GM12874 (cell line): ENCODE measurements around the gene NSF.

Experiments
- TF ChIP-seq, protein P1 (sequence below): IDR thresholded peaks from 2 replicates; pipeline ENCODE4 v1.5.1; 2011; ENCODE audit warnings: low read depth, mild to moderate bottlenecking, control low read depth, low read length, moderate library complexity; ENCODE audit not compliant: insufficient read depth

Gene NSF

DNA sequence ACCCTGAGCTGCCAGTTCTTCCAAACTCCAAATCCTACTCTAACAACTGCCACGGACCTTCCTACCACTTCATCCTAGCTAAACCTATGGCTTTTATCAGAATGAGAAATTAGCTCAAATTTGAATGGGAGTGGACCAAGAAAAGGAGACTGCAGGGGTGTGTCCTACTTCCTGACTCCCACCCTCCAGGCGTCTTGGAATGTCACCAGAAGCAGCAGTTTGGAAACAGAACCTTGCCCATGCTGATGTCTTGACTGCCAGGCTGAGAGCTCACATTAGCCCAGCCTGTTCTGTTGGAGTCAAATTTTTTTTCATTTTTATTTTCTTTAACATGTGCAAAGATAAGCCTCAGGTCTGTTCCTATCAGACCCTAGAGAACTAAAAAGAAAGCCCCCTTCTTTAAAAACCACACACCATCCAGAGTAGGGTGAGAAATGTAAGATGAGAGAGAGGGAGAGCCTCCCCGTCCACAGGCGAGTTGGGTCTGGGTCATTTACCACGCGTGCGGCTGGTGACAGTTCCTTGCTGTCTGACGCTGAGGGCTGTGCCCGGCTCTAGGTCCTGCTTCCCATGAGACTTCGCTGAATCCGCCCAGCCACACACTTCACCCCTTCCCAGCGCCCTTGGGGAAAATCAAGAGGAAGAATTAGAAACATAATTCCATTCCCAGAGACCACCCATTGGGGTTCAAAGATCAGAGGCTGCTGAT, 173.7 kb downstream of the NSF start:
- TF ChIP-seq, protein P1, sequence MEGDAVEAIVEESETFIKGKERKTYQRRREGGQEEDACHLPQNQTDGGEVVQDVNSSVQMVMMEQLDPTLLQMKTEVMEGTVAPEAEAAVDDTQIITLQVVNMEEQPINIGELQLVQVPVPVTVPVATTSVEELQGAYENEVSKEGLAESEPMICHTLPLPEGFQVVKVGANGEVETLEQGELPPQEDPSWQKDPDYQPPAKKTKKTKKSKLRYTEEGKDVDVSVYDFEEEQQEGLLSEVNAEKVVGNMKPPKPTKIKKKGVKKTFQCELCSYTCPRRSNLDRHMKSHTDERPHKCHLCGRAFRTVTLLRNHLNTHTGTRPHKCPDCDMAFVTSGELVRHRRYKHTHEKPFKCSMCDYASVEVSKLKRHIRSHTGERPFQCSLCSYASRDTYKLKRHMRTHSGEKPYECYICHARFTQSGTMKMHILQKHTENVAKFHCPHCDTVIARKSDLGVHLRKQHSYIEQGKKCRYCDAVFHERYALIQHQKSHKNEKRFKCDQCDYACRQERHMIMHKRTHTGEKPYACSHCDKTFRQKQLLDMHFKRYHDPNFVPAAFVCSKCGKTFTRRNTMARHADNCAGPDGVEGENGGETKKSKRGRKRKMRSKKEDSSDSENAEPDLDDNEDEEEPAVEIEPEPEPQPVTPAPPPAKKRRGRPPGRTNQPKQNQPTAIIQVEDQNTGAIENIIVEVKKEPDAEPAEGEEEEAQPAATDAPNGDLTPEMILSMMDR = no peak

DNA sequence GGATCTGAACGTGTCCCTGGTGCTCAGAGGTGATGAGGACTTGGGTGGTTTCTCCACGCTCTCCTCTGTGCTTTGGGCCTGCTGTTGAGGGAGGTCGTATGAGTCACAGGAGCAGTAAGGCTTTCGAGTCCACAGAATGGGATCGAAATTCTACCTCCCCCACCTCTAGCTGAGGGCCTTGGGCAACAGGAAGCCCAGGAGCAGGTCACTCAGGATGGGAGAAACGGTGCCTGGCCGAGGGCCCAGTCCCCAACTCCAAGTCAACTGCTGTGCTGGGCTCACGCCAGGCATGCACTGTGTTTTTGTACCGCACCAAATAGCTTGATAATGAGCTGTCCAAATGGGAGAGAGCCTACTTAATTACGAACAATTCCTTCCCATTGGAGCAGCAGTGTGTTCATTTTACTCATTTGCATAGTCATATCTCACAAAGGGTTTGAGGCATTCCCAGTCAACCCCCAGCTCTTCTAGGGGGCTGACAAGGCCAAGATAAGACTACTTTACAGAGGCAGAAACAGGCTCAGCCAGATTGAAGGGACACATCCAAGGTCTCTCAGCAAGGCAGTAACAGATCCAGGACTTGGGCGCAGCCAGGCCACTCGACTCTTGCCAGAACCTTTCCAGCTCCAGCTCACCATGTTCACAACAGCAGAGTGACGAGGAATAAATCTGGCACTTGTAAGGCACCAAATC, 174.4 kb downstream of the NSF start:
- TF ChIP-seq, protein P1 = no peak

DNA sequence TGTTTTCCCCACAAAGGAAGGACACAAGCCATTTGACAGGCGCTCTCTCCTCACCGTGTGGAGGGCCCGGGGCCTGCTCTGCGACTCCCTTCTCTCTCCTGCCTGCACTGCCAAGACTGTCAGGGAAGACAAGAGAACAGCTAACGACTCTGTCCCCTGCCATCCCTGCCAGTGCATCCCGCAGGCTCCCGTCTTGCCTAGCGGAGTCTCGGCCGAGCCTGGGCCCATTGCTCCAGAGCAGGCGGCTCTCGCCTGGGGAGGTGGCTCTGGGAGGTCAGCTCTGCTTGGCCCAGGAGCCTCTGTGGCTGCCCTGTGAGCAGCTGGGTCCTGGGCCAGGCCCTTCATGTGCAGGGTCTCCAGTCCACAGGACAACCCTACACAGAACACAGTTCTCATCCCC, 175.0 kb downstream of the NSF start:
- TF ChIP-seq, protein P1 = no peak

DNA sequence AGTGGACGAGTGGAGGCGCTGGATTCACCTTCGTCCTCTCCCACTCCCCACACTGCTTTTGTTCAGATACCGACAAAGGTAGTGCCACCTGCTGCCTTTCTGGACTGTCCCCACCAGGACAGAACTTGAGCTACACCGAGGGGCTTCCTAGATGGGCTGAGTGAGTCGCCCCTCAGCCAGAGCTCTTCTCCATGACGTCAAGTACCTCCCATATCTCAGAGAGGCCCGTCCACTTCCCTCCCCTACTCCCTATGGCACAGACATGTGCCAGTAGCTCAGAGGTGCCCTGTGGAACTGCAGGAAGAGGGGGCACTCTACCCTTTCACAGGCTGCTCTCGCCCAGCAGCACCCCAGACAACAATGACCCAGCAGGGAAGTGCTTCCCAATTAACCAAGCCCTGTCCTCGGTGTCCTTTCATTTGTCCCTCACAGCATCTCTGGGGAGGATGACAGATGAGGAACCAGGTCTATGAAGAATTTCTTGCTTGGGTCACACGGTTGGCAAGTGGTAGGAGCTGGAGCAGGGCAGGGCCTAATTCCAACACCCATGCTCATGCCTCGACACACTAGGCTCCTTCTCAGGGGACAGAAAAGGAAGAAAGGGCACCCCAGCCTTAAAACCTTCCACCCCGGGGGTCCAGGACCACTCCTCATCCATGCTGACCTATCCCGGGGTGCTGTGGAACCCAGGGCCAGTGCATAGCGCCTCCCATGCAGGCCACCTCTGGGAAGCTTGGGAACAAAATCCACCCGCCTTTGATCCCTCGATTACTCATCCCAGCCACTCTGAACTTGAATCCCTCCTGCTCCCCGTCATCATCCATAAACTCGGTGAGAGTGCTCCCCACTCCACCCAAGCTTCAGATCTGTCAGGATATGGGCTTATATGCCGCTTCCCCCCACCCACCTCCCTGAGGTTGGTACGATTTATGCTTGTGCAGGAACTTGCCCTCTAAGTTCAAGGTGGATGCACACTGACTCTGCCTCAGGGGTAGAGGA, 176.3 kb downstream of the NSF start:
- TF ChIP-seq, protein P1 = no peak

DNA sequence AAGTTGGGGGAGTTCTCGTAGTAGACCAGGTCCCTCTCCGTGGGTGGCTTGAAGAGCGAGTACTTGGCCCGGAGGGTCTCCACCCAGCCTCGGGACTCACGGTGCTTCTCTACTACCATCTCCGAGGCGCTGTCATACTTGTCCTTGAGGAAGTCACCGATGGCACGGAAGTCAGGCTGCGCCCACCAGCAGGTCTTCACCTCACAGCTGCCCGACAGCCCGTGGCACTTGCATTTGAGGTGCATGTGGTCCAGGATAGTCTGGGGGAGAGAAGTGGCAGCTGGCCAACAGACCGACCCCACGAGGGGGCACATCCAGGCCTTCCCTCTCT, 178.0 kb downstream of the NSF start:
- TF ChIP-seq, protein P1 = no peak

DNA sequence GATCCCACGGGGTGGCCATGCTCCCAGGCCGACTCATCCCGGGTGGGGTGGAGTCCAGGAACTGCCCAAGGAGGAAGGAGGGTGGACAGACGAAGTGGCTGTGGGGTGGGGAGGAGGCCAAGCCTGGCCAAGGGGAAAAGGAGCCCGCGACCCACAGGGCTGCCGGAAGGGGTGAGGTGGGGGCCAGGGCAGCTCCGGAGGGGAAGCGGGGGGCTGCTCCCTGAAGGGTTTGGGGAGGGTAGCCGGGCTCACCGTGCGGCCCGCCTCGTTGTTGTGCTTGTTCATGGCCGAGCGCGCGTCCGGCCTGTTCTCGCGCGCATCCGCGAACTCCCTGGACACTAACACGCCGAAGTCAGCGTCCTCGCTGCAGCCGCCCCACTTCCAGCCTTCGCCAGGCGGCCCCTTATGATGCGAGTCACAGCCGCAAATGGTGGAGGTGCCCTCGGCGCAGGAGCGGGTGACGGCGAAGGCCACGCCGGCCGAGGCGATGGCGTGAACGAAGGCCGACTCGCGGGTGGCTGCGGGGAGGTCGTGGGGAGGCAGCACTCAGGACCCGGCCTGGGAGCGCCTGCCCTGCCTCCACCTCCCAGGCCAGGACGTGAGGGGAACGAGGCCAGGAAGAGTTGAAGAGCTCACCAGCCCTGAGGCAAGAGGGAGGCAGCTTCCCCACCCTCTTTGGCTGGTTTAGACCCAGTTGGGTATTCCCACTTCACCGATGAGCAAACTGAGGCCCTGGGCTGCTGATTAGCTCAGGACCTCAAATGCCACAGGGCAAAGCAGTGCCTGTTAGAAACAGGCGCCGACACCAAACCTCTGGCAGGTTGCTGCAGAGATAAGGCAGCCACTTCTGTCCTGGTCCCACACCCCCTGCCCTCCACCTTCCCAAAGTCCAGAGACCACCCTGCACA, 179.3 kb downstream of the NSF start:
- TF ChIP-seq, protein P1 = no peak
